EH (cell line): Measurements from ENCODE around the gene MATN1.
A peak's percentile ranks its signal among the peaks of the same experiment; 100 is the strongest.

Experiments
- DNase-seq: peaks from one replicate; pipeline ENCODE4 v3.0.0-alpha.2; 2015; ENCODE audit warnings: low read depth

MATN1 gene

DNA sequence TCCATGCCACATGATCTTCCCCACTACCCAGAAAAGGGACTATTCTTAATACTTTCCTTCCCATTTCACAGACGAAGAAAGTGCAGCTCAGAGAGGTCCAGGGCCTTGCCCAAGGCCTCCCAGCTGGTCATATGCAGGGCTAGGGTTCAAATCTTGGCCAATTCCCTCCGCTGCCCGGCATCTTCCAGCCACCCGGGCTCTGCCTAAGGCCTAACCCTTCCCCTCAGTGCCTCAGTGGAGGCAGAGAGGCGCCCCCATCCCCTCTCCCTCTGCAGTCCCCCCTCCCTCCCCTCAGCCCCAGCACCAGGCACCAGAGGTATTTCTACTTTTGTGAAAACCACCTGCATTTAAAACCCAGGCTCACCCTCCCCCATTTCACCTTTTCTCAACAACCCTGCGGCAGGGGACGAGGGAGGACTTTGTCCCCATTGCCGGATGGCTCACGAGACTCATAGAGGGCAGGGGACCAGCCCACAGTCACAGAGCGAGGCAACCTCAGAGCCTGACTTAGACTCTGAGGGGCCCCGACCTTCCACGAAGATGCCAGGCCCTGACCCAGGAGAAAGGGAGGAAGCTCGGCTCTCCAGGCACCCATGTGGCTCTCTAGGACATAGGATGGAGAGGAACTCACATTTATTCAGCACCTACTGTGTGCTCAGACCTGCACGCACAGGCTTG is 21.9 kb upstream of the MATN1 start:
- DNase-seq = no peak

DNA sequence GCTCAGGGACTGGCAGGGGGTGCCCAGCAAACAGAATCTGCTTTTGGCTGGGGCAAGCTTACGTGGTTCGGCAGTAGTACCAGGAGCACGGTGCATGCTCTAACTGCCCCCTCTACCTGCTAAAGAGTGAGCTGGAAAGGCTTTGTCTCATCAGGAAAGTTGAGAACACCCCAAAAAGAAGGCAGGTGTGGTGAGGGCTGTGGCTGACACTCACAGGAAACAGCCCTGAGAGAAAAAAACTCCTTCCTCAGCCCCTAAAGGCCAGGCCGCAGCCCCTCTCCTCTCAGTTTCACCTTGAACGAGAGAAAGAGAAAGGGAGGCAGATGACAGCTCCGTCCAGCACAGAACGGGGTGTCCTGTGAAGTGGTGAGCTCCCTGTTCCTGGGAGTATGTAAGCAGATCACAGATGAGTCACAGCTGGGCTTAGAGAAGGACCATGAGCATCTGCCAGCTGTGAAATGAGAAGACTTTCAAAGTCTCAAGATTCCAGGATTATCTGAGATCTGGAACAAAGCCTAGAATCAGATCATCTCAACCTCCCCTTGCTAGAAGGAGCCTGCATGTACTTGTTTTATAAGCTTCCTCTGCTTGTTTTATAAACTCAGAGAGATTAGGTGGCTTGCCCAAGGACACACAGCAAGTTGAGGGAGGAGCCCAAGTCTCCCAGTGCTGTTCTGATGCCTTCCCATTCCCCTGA is 20.8 kb upstream of the MATN1 start:
- peak; percentile 55 for DNase-seq

DNA sequence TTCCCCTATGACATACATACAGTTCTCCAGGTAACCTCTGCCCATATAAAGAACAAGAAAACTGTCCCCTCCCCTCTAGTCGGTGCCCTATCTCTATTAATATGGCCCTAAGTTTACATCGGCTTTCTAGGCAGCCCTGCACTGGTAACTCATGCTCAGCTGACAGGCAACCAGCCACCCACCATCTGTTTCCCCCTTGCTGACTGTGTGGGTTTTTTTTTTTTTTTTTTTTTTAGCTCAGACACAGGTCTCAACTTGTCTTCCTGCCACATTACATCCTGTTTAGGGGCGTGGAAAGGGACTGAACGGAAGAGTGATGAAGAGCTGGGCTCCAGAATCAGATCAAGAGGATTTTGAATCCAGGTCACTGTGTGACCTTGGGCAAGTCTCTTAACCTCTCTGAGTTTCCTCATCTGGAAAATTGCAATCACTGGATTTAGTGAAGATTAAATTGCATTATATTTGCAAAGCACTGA is 20.2 kb upstream of the MATN1 start:
- no peak for DNase-seq

DNA sequence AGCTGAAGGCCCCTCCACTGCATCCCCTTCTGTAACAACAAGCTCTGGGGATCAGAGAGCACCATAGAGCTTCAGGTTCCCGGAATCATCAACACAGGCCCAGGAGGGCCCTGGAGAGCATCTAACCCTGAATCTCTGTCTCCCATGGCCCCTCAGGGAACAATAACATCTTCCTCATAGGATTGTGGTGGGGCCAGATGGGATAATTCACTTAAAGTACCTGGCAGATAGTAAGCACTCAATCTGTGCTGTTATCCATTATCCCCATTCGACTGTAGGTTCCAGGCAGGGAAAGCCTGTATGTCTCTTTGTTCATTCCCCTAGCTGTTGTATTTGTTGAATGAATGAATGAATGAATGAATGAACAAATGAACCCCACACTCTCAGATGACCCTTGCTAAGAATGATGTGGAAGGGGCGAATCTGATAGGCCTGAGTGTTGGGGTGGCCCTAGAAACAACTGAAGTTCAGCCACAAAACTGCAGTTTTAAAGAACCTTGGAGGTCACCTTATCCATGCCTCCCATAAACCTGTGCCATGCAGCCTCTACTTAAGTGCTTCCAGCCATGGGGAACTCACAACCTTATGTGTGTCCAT is 19.7 kb upstream of the MATN1 start:
- DNase-seq = no peak

DNA sequence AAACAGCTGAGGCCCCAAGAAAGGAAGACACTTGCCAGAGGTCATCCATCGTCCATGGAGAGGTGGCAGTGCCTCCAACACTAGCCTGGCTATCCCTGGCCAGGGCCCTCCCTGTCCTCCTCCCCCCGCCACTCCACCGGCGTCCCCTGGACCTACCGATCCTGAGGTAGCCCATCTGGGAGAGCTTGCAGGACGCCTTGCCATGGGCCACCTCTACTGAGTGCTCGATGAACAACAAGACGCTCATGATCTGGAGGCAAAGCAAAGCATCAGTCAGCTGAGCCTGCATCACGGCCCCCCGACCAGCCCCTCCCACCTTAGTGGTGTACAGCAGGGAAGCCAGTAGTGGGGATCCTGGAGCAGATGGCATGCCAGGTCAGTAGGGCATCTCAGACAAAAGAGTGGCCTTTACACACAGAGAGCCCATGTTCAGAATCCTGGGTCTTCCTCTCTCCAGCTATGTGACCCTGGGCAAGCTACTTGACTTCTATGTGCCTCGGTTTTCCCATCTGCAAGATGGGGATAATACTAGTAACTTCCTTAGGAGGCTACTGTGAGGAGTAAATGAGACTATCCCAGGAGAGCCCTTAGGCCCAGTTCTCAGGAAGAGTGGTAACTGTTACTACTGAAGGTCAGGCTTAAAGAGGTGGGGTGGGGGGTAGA is 19.0 kb upstream of the MATN1 start:
- DNase-seq = no peak

DNA sequence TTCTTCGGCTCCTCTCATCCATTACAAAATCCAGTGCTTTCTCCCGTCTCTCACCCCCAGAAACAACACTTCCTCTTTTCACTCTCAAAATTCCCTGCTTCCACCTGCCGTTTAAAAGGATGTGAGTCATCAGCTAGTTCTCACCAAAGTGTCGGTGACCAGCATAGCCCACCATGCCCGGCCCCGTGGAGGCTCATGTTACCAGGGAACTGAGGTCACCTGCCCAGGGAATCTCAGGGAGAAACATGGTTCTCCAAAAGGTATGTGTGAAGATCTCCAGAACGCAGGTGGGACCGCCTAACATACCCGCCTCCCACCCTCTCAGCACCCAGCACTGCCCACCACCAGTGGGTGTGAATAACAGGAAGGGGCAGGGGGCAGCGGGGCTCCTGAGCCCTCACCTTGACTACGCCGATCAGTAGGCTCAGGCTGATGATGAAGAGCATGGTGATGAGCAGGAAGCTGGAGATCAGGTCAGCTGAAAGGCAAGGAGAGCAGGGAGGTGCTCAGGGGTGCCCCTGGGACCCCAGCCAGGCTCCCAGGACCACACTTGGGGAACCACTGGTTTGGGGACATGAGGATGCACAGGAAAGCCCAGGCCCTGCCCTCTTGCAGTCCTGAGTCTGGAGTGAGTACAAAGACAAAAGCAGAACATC is 18.0 kb upstream of the MATN1 start:
- no peak for DNase-seq

DNA sequence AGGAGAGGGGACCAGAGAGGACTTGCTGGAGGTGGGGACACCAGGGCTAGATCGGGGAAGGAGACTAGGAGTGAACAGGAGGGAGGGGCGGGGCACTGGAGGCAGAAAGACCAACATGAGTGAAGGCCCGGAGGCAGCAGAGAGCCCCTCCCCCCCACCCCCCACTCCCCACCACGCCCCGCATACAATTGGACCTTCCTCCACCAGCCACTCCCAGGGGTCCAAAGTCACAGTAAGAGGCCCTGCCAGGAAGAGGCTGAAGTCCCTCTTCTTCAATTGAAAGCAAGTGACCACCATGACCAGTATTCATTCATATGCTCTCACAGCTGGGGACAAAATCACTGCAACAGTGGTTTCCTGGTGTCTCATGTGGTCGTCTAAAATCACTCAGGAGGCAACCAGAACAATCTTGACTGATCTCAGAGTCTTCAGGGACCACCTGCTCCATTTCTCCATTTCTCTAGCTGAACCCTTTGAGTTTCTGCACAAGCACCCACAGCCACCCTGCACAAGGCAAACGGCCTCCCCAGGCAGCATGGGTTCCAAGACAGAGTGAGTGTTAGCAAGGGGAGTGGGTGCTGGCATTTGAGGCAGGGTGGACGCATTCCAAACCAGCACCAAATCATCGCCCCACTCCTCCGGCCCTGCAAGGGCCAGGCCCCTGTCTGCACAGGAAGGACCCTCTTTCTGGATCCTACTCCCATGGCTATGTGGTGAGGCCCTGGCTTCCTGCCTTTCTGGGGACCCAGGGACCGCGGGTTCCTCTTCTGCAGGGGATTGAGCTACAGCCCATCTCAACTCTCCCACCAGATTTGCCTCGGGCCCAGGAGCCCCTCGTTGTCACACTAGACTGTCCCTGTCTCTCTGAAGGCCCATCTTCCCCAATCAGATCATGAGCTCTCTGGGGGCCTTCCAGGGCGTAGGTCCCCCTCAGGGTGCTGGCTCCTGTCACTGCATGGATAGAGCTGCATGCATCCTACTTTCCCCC is 17.2 kb upstream of the MATN1 start:
- DNase-seq = no peak

DNA sequence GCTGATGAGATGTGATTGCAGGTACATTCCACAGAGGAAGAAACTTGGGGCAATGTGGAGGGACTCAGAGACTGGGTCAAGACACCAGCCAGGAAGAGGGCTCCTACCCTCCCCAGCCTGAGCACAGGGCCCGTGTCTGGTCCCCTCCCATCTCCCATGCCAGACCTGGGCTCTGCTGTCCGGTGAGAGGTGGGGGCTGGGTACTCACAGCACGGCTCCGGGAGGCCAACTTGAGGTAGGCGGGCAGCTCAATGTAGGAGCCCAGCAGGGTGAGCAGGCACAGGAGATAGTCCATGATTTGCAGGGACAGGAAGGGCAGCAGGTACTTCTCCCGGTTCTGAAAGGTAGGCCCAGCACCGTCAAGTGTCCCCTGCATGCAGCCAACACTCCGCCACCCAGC is 16.2 kb upstream of the MATN1 start:
- no peak for DNase-seq

DNA sequence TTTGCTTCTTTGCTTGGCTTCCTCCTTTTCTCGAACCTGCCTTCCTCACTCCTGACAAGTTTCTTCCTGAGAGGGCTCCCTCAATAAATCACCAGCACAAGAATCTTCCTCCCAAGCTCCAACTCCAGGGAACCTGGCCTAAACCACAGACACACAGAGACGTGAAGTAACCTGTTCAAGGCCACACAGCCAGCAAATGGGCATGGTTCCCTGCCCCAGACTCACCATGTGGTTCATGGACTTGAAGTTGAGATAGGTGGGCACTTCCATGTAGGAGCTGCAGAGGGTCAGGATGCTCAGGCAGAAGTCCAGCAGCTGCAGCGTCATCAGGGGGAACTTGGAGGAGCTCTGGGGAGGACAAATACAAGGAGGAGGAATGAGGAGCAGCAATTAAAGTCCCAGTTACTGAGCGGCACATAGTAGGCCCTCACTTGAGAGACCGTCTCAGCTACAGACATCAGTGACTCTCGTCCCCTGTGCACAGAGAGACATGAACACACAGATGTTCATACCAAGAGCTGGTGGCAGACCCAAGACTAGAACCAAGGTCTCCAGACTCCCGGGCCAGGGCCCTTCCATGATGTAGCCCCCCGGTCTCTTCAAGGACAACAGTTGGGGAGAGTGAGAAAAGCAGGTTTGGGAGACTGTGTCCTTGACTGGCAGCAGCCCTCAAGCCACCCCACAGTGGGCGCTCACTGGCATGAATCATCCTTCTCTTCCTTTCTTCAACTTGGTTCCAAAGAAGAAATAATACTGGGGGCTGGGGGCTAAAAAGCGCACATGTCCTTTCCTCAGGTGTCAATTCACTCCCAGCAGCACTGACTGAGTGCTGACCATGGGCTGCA is 15.6 kb upstream of the MATN1 start:
- no peak for DNase-seq

DNA sequence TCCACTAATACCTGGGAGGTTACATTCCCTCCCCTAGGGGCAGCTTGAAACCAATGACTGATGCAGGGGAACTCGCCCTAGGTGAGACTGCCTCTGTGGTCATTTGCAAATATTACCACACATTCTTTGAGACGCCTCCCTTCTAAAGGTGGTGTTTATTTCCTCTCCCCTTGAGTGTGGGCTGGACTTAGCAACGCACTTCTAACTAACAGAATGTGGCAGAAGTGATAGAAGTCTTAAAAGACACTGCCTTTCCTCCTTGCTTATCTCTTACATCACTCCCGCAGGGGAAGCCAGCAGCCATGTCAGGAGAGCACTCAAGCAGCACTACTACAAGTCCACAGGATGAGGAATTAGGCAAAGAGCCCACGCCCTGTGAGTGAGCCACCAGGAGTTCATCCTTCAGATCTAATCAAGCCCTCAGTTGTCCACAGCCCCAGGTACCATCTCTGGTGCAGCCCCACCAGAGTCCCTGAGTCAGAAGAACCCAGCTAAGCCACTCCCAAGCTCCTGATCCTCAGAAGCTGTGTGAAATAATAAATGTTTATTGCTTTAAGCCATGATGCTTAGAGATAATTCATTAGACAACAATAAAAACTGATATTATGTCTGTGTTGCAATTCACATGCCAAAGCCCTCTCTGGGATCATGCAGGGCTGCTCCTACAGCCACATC is 14.8 kb upstream of the MATN1 start:
- no peak for DNase-seq

DNA sequence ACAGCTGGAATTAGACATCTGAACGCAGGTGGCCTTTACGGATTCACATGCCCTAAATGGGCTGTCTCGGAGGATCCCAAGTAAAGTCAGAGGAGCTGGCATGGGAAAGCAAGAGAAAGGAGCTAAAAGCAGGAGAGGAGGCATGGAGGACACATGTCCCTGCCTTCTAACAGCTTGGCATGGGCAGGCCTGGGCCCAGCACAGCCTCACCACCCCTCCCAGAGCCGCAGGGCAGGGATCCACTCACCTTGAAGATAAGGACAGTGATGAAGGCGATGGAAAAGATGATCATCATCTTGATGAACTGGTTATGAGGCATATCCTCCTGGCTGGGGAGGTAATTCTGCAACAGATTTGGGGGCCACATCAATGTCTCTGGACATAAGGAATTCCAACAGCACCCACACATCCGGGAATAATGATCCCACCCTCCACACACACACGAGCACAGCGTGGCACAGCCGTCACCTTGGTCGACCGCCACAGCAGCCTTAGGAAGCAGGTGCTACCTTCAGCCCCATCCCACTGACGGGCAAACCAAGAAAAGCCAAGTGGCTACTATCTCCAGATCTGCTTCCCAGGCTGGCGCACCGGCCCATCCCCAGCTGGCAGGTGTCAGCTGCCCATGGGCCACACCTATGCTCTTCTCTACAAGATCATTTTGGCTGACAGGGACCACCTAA is 14.1 kb upstream of the MATN1 start:
- no peak for DNase-seq

DNA sequence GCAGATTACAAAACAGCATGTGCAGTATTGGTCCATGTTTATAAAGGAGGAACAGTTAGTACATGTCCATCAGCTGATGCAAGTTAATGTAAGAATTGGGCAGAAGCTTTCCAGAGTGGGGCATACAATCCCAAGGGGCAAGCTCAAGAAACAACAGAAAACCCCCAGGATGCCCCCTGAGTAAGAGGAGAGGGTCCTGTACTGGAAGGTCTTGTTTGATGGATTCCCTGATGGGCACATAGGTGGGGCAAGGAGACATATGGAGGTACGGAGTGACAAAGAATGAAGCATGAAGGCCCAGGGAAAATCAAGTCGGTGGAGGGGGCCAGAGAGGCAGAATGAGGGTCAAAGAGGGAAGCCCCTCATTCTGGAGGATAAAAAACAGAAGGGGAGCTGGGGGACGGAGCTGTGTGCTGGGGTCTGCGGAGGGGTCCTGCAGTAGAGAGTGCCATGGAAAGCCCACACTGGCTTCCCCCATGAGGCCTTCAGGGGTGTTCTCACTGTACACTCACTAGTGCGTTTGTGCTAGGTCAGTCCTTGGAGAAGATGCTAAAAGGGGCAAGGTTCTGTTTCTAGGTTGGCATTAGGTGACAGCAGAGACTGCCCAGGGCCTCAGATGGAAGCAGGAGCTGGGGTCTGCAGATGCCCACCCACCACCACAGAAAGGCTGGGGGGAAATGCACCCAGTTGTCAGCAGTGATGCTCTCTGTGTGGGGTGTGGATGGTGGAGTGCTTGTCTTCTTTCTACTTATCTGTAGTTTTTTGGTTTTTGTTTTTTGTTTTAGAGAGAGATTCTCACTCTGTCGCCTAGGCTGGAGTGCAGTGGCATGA is 12.5 kb upstream of the MATN1 start:
- DNase-seq = no peak

DNA sequence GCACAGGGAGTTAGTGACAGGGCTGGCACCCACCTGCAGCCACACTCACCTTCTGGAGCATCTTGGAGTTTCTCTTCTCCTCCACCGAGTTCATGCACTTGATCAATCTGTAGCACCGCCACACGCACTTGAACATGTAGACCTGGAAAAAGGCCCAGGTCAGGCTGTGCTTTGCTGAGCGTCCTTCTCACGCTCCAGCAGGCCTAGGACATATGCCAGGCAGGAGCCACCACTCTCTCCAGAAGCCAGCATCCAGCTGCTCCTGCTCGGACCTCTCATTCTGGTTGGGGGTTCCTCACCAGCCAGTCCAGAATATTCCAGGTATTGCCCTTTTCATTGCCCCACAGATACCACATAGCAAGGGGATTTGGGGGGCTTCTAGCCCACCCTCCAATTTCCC is 11.7 kb upstream of the MATN1 start:
- no peak for DNase-seq

DNA sequence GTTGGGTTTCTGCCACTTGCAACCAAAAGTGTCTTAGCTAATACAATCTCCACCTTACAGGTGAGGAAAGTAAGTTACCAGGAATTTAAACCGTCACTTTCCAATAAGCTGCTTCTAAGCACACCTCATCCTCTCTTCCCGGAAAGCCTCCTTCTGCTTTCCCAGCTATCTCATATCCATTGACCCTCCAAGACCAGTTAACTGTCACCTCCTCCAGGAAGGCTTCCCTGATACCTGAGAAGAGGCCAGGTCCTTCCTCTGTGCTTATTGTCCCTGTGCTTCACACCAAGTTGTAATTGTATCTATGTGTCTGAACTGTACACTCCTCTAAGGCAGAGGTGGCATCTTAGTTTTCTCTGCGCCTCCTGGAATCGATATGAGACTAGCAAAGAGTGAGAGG is 11.2 kb upstream of the MATN1 start:
- no peak for DNase-seq

DNA sequence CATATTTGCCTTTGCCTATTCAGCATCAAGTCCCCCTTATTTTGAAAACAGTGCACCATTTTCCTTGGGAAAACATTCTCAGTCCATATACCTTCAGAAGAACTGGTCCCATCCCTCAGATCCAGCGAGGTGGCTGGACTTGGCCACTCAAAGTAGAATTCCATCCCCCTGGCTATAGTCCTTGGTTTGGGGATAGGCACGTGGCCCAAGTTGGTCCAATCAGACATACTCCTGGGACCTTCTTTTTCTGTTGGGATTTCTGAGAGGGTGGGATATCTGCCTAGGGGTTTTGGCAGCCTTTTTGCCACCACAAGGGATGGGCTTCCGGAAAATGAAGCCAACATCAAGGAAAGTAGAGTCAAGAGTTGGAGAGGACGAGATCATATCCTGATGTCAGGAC is 10.7 kb upstream of the MATN1 start:
- no peak for DNase-seq

DNA sequence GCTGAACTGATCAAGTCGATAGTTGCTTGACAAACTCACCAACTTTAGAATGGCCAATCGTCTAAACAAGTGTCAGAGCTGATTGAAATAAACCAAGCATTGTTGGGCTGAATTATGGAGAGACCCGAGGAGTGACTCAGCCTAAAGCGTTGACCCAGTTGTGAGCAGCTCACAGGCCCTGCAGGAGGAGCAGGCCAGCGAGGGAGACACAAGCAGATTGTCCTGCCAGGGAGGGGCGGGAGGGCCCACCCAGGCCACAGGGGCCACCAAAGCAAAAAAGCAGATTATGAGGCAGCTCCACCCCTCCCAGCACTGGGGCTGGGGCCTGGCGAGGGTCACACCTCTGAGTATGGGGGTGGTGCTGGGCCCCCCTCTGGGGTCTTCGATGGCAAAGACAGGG is 10.1 kb upstream of the MATN1 start:
- no peak for DNase-seq

DNA sequence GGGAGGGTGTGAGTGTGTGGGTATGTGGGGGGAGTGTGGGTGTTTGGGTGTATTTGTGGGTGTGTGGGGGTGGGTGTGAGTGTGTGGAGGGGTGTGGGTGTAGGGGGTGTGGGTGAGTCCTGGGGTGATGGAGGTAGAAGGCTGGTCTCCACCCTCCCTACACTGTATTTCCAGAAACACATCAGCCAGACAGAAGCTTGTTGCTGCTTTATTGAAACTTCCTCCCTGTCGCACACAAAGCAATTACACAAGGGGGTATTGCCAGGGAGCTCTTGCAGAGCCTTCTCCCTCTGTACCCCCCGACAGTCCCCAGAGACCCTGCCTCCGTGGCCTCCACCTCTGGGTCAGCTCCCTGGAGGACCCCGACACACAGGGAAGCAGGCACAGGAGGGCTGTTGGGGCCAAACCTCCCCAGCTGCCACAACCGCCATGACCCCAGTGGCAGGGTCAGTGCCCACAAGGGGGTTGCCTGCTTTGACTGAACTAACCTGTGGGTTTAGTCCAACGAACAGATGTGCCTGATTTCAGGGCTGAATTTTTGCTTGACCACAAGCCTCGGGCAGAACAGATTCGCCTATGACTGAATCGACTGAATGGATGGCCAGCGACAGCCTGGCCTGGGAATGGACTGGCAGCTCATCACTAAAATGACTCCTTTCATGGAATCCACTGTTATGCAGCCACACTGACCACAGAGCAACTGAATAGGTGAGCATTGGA is 9.1 kb upstream of the MATN1 start:
- peak; percentile 28 for DNase-seq
